Gastroesophageal sphincter (tissue), 3 donors: Measurements from ENCODE around the gene ZNF497.

Experiments used
- CTCF ChIP-seq, 4 experiments: fragments of 200-600 bp in 2 of 4; fragments of 450-650 bp in 2 of 4; sonication (generic) in 1 of 4; IDR thresholded peaks; one replicate each; pipeline ENCODE4 v1.5.1; 2017 to 2019; ENCODE audit warnings: antibody characterized with exemption in 4 of 4, mild to moderate bottlenecking in 2 of 4, moderate library complexity in 2 of 4
- POLR2AphosphoS5 ChIP-seq: sonication (generic); formaldehyde crosslinking; IDR thresholded peaks from one replicate; pipeline ENCODE4 v1.6.1; 2017; ENCODE audit warnings: antibody characterized with exemption

- no peak for TF ChIP-seq CTCF (IDR thresholded peaks at IDR 0.05)
- TF ChIP-seq POLR2AphosphoS5: no peak
These were observed 17.0 kb downstream of the ZNF497 start for GRCh38 chr19:58345558-58345957.
